ENCODE results near the gene BAHCC1.
A peak's percentile ranks its signal among the peaks of the same experiment; 100 is the strongest.

BAHCC1 gene

GRCh38 chr17:81393684-81394376 is 1.4 kb upstream of the BAHCC1 start (continued):
- no peak for TF ChIP-seq ELK4 (IDR thresholded peaks at IDR 0.05; ENCODE audit: borderline replicate concordance, low read depth, low read length)
- TF ChIP-seq ZNF610 (tag by site-specific recombination; IDR thresholded peaks at IDR 0.05; ENCODE audit: borderline replicate concordance): peak; percentile 88
- no peak for TF ChIP-seq ZNF560 (tag by site-specific recombination; IDR thresholded peaks at IDR 0.05; ENCODE audit: borderline replicate concordance)
- TF ChIP-seq HIC1 (tag by site-specific recombination; IDR thresholded peaks at IDR 0.05): peak; percentile 78
- no peak for TF ChIP-seq ZNF585B (tag by site-specific recombination; IDR thresholded peaks at IDR 0.05)
- TF ChIP-seq ZNF202 (tag by site-specific recombination; IDR thresholded peaks at IDR 0.05; ENCODE audit: borderline replicate concordance): no peak
- peak; percentile 94 for TF ChIP-seq ZXDB (tag by site-specific recombination; IDR thresholded peaks at IDR 0.05)
- peak; percentile 70 for TF ChIP-seq ZNF366 (tag by site-specific recombination; conservative IDR thresholded peaks at IDR 0.05)
- TF ChIP-seq ZNF785 (tag by site-specific recombination; IDR thresholded peaks at IDR 0.05): no peak
- no peak for TF ChIP-seq ZNF777 (tag by site-specific recombination; IDR thresholded peaks at IDR 0.05; ENCODE audit: borderline replicate concordance)
- TF ChIP-seq ZEB2 (tag by site-specific recombination; IDR thresholded peaks at IDR 0.05): peak; percentile 99
- no peak for TF ChIP-seq ZNF239 (tag by site-specific recombination; IDR thresholded peaks at IDR 0.05)
- TF ChIP-seq ZNF514 (tag by site-specific recombination; IDR thresholded peaks at IDR 0.05): no peak
- TF ChIP-seq, protein P1, sequence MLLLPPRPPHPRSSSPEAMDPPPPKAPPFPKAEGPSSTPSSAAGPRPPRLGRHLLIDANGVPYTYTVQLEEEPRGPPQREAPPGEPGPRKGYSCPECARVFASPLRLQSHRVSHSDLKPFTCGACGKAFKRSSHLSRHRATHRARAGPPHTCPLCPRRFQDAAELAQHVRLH (tag by site-specific recombination; IDR thresholded peaks at IDR 0.05): peak; percentile 90
- TF ChIP-seq ZNF112 (tag by site-specific recombination; IDR thresholded peaks at IDR 0.05): no peak
- no peak for TF ChIP-seq RBAK (tag by site-specific recombination; IDR thresholded peaks at IDR 0.05)
- no peak for TF ChIP-seq ZNF280C (tag by site-specific recombination; IDR thresholded peaks at IDR 0.05)
- TF ChIP-seq ZNF214 (tag by site-specific recombination; IDR thresholded peaks at IDR 0.05; ENCODE audit: borderline replicate concordance): peak; percentile 68; the same call in 1 of the 2 replicates
- TF ChIP-seq ZNF768 (tag by site-specific recombination; IDR thresholded peaks at IDR 0.05): 0 out of 2 replicates have a peak, but pooled peaks have one; percentile 34
- TF ChIP-seq ZNF571 (tag by site-specific recombination; IDR thresholded peaks at IDR 0.05): no peak
- TF ChIP-seq ZFP3 (tag by site-specific recombination; IDR thresholded peaks at IDR 0.05; ENCODE audit: low read depth): no peak
- no peak for TF ChIP-seq ZNF354C (tag by site-specific recombination; IDR thresholded peaks at IDR 0.05; ENCODE audit: borderline replicate concordance, low read depth)
- TF ChIP-seq ZNF274 (IDR thresholded peaks at IDR 0.05; ENCODE audit: low read length): no peak
- TF ChIP-seq ZNF274 (tag by site-specific recombination; IDR thresholded peaks at IDR 0.05; ENCODE audit: borderline replicate concordance): no peak
- TF ChIP-seq ZNF660 (tag by site-specific recombination; IDR thresholded peaks at IDR 0.05): peak; percentile 99
- TF ChIP-seq ZNF248 (tag by site-specific recombination; IDR thresholded peaks at IDR 0.05): no peak
- peak; percentile 69; the same call in 1 of the 2 replicates for TF ChIP-seq ZNF423 (tag by site-specific recombination; IDR thresholded peaks at IDR 0.05)
- peak; percentile 95 for TF ChIP-seq ZNF24 (tag by site-specific recombination; IDR thresholded peaks at IDR 0.05)
- no peak for TF ChIP-seq ZNF707 (tag by site-specific recombination; IDR thresholded peaks at IDR 0.05)
- TF ChIP-seq, protein P2, sequence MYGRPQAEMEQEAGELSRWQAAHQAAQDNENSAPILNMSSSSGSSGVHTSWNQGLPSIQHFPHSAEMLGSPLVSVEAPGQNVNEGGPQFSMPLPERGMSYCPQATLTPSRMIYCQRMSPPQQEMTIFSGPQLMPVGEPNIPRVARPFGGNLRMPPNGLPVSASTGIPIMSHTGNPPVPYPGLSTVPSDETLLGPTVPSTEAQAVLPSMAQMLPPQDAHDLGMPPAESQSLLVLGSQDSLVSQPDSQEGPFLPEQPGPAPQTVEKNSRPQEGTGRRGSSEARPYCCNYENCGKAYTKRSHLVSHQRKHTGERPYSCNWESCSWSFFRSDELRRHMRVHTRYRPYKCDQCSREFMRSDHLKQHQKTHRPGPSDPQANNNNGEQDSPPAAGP (tag by site-specific recombination; IDR thresholded peaks at IDR 0.05): peak; percentile 98
- 0 out of 2 replicates have a peak, but pooled peaks have one; percentile 57 for TF ChIP-seq ZNF664 (tag by site-specific recombination; IDR thresholded peaks at IDR 0.05)
- TF ChIP-seq ZNF658 (tag by site-specific recombination; IDR thresholded peaks at IDR 0.05): no peak
- no peak for TF ChIP-seq ZNF174 (tag by site-specific recombination; IDR thresholded peaks at IDR 0.05)
- peak; percentile 96 for TF ChIP-seq ZNF391 (tag by site-specific recombination; IDR thresholded peaks at IDR 0.05; ENCODE audit: borderline replicate concordance, low read depth)
- no peak for TF ChIP-seq ZNF266 (tag by site-specific recombination; IDR thresholded peaks at IDR 0.05; ENCODE audit: low read depth)

All from HEK293 (cell line).